ENCODE measurements around the gene TMPRSS4.

Gene TMPRSS4

DNA sequence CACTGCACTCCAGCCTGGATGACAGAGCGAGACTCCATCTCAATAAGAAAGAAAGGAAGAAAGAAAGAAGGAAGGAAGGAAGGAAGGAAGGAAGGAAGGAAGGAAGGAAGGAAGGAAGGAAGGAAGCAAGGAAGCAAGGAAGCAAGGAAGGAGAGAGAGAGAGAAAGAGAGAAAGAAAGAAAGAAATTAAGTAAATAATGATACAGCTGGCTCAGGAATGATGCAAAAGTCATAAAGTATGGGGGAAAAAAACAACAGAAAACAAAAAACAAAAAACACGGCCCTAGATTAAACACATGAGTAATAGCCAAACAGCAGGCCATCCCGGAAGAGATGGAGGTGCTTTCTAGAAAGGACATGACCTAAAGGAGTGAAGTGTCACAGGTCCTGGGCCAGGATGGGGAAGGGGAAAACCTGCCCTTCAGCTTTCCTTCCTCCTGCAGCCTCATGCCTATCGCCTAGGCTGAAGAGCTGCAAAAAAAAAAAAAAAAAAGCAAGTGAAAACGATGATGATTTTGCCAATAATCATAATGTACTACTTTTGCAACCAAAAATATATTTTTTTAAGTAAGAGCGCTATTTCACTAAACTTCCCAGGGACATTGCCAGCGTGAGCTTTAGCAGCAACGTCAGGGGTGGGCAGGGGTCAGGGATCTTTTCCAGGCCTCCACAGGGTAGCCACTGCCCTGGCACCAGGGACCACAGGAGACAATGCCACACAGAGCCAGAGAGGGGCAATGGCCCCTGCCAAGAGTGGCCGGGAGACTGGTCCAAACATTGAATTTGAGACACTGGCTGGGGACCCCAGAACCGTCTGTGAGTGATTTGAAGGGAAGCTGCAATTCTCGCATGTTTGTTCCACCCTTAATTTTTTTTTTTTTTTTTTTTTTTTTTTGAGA lies 28.2 kb upstream of the TMPRSS4 start:
- Histone ChIP-seq H3K9me3 (ENCODE audit: severe bottlenecking) (no peaks in the 10 kb centered on the region), H3K4me3 (ENCODE audit: low read depth, low read length) (no peak overlapping the region), H3K27ac (no peak overlapping the region), H3K36me3 (no peaks in the 10 kb centered on the region), H3K27me3 (ENCODE audit: insufficient read depth, low read depth, severe bottlenecking) (no peaks in the 10 kb centered on the region)
- DNase-seq: no peak
- TF ChIP-seq, protein P1, sequence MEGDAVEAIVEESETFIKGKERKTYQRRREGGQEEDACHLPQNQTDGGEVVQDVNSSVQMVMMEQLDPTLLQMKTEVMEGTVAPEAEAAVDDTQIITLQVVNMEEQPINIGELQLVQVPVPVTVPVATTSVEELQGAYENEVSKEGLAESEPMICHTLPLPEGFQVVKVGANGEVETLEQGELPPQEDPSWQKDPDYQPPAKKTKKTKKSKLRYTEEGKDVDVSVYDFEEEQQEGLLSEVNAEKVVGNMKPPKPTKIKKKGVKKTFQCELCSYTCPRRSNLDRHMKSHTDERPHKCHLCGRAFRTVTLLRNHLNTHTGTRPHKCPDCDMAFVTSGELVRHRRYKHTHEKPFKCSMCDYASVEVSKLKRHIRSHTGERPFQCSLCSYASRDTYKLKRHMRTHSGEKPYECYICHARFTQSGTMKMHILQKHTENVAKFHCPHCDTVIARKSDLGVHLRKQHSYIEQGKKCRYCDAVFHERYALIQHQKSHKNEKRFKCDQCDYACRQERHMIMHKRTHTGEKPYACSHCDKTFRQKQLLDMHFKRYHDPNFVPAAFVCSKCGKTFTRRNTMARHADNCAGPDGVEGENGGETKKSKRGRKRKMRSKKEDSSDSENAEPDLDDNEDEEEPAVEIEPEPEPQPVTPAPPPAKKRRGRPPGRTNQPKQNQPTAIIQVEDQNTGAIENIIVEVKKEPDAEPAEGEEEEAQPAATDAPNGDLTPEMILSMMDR (IDR thresholded peaks at IDR 0.05; ENCODE audit: low read depth, low read length): no peak

DNA sequence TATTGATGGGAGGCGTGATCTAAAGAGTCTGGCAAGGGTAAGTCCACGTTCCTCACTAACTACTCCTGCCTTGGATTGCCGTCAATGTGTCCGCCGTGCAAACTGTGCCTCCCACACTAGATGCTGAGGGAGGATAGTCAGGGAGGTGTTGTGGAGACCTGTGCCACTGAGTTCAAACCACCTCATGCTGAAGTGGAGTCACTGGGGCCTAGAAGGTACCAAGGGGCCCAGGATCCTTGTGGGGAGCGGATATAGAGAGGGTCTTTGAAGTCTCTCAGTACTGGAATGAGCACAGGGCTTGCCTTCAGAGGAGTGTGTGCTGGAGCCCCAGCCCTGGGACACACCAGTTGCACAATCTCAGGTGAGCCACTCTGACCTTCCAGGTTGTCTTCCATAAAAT lies 27.1 kb upstream of the TMPRSS4 start:
- Histone ChIP-seq H3K9me3 (ENCODE audit: severe bottlenecking) (no peaks in the 10 kb centered on the region), H3K27ac (no peak overlapping the region), H3K27me3 (ENCODE audit: insufficient read depth, low read depth, severe bottlenecking) (no peaks in the 10 kb centered on the region), H3K36me3 (no peaks in the 10 kb centered on the region), H3K4me3 (ENCODE audit: low read depth, low read length) (no peak overlapping the region)
- DNase-seq: no peak
- TF ChIP-seq, protein P1 (IDR thresholded peaks at IDR 0.05; ENCODE audit: low read depth, low read length): no peak

DNA sequence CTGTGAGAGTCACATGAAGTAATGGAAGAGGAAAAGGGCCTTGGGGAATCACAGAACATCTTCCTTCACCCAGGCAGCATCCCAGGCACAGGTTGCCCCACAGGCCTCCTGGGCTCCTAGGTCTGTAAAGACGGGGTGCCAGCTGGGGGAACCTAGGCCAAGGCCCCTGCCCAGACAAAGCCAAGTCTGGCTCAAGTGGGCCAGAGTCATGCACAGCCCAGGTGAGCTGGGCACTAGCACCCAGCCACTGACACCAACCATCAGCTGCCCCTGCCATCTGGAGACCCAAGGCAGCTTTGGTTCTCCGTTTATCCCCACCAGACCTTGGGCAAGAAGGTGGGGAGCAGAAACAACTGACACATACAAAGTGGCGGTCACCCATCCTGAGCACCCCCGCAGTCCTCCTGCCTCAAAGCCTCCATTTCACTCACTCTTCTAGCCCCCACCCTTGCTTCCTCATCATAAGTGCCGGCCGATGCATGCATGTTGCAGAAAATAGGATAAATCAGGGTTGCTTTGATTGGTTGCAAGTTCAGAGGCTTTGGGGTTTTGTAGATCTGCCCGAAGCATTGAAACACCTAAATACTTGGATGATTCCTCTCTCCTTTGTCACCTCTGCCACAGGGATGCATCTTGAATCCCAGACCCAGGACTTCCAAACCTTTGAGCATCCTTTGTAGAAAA lies 26.5 kb upstream of the TMPRSS4 start:
- H3K36me3 ChIP-seq: no peaks in the 10 kb centered on the region
- DNase-seq: no peak
- H3K27me3 ChIP-seq (ENCODE audit: insufficient read depth, low read depth, severe bottlenecking): no peaks in the 10 kb centered on the region
- no peak overlapping the region for H3K27ac ChIP-seq
- H3K4me3 ChIP-seq (ENCODE audit: low read depth, low read length): no peak overlapping the region
- TF ChIP-seq, protein P1 (IDR thresholded peaks at IDR 0.05; ENCODE audit: low read depth, low read length): no peak
- H3K9me3 ChIP-seq (ENCODE audit: severe bottlenecking): no peaks in the 10 kb centered on the region

DNA sequence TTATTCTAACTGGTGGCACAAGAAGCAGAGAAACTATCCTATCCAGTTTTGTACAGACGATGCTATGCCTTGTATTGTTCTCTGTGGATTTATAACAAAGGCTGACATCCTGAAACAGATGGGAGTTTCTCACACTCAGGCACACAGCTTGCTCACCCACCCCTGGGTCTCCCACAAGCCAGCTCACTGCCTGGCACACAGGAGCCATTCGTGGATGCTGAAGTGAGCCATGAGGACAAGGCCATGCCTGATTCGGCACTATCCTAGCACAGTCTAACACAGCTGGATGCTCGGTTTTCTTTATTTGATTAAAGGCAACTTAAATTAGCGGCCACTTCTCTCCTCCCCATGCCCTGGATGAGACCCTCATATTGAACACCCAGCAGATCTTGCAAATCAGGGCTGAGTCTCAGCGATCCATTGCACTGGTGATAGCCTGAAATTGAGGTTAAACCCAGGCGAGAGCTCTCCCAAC lies 25.7 kb upstream of the TMPRSS4 start:
- no peak overlapping the region for H3K4me3 ChIP-seq (ENCODE audit: low read depth, low read length)
- no peaks in the 10 kb centered on the region for H3K36me3 ChIP-seq
- H3K27ac ChIP-seq: no peak overlapping the region
- no peaks in the 10 kb centered on the region for H3K27me3 ChIP-seq (ENCODE audit: insufficient read depth, low read depth, severe bottlenecking)
- H3K9me3 ChIP-seq (ENCODE audit: severe bottlenecking): no peaks in the 10 kb centered on the region
- no peak for DNase-seq
- TF ChIP-seq, protein P1 (IDR thresholded peaks at IDR 0.05; ENCODE audit: low read depth, low read length): no peak

GRCh38 chr11:118051611-118052461 lies 25.0 kb upstream of the TMPRSS4 start:
- TF ChIP-seq, protein P1 (IDR thresholded peaks at IDR 0.05; ENCODE audit: low read depth, low read length): no peak
- H3K27me3 ChIP-seq (ENCODE audit: insufficient read depth, low read depth, severe bottlenecking): no peaks in the 10 kb centered on the region
- no peaks in the 10 kb centered on the region for H3K9me3 ChIP-seq (ENCODE audit: severe bottlenecking)
- H3K36me3 ChIP-seq: no peaks in the 10 kb centered on the region
- DNase-seq: no peak
- no peak overlapping the region for H3K4me3 ChIP-seq (ENCODE audit: low read depth, low read length)
- no peak overlapping the region for H3K27ac ChIP-seq

Data from WERI-Rb-1 (cell line).